HuH-7.5 (cell line): ENCODE data around the gene ATP6V1C2.

ENCODE experiments used
- DNase-seq: peaks from one replicate; pipeline ENCODE4 v3.0.0; 2011; ENCODE audit warnings: low spot score

Gene ATP6V1C2, protein sequence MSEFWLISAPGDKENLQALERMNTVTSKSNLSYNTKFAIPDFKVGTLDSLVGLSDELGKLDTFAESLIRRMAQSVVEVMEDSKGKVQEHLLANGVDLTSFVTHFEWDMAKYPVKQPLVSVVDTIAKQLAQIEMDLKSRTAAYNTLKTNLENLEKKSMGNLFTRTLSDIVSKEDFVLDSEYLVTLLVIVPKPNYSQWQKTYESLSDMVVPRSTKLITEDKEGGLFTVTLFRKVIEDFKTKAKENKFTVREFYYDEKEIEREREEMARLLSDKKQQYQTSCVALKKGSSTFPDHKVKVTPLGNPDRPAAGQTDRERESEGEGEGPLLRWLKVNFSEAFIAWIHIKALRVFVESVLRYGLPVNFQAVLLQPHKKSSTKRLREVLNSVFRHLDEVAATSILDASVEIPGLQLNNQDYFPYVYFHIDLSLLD

DNA sequence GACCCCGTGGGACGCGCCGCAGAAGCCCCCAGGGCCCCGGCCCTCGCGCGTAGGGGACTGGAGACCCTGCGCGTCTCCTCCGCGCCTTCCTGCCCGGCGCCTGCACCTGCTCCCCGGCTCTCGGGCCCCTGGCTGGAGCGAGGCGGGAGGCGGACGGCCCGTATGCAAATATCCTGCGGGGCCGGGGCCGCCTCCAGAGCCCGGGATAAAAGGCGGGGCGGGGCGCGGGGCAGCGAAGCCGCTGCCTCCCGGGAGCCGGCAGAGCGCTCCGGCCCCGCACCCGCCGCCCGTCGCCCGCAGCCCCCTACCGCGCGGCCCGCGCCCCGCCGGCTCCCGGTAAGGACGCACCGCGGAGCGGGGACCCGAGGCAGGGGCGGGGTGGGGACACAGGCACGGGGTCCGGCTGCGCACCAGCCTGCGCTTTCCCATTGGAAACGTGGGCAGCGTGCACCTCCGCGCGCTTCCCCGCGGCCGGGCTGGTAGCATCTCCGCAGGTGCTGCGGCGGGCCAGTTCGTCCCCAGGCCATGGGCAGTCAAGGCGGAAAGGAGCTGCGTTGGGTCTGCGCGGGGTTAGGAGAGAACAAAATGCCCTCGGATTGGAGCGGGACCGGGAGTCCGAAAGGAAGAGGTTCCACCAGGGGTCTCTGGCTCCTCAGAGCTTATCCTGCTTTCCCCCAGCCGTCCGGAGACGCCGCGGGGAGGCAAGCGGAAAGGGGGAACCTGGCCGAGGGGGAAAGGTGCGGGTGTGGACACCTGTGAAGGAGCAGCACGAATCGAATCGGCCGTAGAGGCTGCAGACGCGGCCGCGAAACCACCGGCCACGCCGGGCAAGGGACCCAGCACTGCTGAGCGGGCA, at the start of gene ATP6V1C2:
Gene ATP6V1C2 (plus strand): TSS at position 235 of the 856 bp plus-strand sequence. CDS start 1,220 bp downstream, outside the sequence.
- DNase-seq = peak; percentile 57

DNA sequence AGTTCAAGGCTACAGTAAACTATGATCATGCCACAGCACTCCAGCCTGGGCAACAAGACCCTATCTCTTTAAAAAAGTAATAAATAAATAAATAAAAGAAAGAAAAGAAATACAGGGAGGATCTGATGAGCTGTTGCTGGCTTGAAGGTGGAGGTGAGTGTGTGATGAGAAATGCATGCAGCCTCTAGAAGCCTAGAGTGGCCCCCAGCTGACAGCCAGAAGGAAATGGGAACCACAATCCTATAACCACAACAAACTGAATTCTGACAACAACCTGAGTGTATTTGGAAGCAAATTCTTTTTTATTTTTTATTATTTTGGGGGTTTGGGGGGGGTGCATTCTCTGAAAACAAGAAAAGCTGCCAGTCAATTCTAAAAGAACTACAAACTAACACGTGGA, 46.3 kb upstream of the ATP6V1C2 start:
- no peak for DNase-seq

DNA sequence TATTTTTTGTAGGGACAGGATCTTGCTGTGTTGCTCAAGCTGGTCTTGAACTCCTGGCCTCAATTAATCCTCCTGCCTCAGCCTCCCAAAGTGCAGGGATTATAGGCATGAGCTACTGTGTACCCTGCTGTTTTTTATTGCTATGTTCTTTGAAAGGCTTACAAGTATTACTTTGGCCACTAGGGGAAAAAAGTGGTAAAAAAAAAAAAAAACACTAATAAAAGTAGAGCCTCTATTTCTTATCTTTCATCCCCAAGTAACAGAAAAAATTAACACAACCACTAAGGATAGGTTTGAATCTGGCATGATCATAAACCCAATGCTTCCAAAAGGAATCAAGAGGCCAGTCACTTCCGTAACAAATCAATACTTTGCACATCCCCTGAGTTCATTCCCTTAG, 43.2 kb upstream of the ATP6V1C2 start:
- DNase-seq = no peak

DNA sequence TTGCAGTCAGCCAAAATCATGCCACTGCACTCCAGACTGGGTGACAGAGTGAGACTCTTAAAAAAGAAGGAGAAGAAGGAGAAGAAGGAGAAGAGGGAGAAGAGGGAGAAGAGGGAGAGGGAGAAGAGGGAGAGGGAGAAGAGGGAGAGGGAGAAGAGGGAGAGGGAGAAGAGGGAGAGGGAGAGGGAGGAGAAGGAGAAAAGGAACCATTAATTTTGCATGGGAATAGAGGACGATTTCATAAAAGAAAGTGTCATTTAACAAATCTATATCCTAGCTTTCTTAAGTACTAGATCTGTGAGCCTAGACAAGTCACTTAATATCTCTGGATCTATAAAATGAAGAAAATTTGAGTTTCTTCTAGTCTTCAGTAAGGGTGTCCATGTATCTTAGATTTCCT, 41.2 kb upstream of the ATP6V1C2 start:
- DNase-seq = no peak

DNA sequence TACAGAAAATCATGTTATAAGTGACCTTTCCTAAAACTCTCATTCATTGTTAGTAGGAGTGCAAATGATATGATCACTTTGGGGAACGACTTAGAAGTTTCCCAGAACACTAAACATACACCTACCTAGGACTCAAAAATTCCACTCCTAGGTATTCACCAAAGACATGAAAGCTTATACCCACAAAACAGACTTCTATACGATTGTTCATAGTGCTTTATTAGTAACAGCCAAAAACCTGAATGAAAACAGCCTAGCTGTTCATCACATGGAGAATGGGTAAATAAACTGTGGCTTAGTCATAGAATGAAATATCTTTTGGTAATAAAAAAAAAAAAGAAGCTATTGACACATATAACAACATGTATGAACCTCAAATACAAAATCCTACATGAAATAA, 40.5 kb upstream of the ATP6V1C2 start:
- DNase-seq = no peak

DNA sequence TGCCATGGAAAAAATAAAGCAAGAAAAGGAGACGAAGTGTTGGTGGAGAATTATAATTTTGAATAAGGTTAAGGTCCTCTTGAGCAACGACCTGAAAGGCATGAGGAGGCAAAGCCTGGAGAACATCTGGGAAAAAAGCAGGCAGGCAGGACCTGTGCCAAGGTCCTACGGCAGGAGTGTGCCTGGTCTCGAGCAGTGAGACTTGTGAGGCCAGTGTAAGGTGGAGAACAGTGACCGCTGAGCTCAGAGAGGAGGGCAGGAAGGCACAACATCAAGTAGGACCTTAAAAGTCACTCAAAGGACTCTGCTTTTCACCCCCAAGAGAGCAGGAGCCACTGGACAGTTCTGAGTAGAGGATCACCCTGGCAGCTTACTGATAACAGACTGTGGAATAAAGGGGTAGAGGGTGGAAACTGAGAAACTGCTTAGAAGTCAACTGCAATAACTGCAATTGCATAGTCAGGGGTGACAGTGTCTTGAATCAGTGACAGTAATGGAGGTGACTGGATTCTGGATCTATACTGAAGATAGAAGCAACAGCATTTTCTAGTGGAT, 35.2 kb upstream of the ATP6V1C2 start:
- no peak for DNase-seq

DNA sequence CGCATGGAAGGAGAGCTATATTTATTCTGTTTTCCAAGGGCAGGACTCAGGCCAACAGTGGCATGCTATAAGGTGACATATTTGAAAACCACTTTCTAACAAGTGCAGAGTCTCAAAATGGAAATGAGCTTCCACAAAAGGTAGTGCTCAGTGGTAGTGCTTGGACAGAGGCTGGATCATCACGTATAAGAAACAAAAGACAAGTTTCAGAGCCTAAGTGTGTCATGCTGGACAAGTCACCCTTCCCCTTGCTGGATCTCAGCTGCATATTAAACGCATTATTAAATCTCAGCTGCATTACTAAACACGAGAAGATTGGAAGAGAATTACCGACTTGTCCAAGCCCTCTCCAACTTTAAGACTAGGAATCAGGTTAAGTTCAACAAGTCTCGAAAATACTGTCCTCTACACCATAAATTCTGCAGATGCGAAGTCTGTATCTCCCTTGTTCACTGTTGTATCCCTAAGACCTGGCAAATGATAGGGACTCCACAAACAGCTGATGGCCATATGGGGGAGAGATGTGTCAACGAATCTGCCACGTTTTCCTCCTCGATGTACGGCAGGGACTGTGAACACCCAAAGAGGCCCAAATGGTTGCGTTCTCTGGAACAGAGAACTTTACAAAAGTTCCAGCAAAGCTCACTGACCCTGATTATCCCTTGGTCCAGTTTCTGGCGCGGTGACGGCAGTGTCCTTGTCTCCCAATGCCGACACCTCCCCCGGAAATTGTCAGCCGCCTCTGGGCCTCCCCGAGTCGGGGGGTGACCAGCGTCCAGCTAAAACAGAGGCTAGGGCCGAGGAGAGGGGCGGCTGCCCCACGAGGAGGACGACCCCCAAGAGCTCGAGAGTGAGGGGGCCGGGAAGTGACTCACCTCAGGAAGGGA, 32.3 kb upstream of the ATP6V1C2 start:
- DNase-seq = no peak

DNA sequence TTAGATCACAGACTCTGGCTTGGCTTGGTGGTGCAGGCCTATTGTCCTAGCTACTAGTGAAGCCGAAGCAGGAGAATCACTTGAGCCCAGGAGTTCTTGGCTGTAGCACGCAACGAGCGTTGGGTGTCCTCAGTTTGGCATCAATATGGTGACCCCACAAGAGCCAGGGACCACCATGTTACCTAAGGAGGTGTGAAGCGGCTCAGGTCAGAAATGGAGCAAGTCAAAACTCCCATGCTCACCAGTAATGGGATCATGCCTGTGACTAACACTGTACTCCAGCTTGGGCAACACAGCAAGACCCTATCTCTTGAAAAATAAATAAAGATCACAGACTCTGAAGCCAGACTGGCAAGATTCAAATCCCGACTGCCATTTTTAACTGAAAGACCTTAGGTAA, 29.9 kb upstream of the ATP6V1C2 start:
- DNase-seq = no peak

DNA sequence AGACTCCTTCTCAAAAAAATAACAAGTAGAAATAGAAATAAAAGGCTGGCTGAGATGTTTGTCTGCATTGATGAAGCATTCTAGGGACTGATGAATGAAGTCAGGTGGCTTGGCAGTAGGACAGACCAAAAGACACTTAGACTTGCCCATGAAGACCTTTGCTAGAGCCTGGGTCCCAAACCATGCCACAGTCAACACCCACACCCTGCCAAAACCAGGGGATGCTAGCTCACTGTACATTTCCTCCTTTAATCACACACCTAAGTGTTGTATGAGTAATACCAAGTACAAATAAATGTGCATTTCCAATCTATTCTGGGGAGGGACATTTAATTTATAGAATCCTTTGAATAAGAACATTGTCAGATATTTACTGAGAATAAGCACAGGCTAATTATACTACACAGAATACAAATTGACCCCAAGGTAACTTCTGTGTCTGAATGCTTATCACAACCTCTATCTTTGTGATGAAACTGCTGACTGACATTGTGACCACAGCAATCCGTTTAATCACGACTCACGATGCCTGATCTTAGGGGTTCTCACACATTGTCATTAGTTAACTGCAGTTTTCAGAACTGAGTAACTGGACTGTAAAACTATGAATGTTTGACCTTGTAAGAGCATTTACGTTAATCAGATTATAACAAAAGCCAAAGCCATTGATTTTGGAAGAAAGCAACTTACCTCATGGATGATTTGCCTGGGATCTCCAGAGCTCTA, 21.2 kb upstream of the ATP6V1C2 start:
- no peak for DNase-seq

DNA sequence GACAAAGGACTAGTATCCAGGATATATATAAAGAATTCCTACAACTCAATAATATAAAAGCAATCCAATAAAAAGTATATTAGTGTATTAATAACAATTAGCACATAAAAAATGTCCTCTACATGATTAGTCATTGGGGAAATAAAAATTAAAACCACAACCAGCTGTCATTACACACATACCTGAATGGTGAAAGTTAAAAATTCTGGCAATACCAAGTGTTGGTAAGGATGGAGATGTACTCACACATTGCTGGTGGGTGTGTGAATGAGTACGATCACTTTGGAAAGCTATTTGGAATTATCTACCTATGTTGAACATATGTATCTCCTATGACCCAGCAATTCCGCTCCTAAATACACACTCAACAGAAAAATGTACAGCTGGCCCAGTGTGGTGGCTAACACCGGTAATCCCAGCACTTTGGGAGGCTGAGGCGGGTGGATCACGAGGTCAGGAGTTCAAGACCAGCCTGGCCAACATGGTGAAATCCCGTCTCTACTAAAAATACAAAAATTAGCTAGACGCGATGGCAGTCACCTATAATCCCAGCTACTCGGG, 17.3 kb upstream of the ATP6V1C2 start:
- DNase-seq = no peak

DNA sequence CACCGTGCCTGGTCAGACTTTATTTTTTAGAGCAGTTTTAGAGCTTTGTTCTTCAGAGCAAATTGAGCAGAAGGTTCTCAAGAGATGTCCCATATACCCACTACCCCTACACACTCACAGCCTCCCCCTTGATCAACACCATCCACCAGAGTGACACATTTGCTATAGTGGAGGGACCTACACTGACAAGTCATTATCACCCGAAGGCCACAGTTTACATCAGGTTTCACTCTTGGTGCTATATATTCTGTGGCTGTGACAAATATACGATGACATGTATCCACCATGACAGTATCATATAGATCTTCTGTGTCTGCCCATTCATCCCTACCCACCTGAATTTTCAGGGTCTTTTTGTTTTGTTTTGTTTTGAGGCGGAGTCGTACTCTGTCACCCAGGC, 15.4 kb upstream of the ATP6V1C2 start:
- no peak for DNase-seq

DNA sequence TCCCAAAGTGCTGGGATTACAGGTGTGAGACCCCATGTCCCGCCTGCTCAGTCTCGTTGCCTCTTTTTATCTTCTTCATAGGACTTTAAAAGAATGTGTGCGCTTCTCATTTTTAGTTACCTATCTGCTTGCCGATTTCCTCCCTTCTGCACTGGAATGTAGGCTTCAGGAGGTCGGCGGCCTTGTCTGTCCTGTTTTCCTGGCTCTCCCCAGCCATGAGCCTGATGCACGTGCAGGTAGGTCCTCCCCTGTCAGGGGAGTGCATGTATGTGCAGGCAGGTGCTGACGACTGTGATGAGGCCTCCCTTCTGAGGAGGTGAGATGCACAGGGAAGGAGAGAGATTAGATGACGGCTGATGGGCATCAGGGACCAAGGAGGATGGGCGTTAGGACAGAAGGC, 13.6 kb upstream of the ATP6V1C2 start:
- no peak for DNase-seq

DNA sequence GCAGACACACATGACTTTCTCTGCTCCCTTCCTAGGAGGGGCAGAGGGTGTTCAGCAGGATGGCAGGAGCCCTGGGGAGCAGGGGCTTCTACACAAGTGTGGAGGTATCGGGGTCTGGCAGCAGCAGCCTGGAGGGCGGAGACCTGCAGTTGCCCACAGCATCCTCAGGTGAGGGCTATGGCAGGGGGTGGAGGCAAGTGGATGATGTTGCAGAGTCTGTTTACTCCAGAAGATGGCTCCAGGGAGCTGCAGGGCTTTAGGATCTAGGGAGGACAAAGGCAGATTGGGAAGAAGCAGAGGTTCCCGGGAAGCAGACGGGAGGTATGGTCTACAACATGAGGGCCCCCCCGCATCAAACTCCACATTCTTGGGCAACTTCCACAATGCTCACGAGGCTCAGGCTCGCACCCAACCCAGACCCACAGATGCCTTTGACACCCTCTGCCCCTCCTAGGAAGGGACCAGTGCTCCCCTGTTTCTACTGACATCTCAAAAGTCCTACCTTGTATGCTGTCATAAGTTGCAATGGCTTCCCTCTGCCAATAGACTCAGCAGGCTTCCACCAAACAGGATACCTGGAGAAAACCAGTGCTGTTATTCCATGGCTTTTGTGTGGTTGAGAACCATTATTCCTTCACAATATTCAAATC, 12.0 kb upstream of the ATP6V1C2 start:
- peak; percentile 41 for DNase-seq

DNA sequence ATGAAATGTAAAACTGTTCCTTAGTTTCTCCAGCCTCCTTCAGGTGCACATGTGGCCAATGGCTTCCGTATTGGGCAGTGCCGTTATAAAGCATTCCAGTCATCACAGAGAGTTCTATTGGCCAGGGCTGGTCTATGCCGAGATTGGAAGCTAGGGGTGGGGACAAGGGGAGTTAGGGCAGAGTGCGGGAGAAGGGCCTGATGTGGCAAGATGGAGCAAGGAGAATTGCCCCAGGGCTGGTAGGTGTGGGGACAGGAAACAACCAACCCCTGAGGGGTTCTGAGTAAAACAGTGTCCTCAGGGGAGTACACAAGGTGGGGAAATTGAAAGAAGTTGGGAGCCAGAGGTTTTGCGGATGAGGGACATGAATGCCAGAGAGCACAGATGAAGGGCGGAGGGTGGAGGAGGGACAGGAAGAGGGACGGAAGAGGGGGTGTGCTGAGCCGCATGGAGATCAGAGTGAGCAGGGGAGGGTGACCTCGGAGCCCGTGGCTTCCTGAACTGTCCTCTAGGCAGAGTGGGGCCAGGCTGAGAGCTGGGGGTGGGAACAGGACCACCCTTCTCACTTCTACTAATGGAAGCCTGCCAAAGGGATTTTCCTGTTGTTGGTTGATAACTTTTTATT, 9.1 kb upstream of the ATP6V1C2 start:
- no peak for DNase-seq

DNA sequence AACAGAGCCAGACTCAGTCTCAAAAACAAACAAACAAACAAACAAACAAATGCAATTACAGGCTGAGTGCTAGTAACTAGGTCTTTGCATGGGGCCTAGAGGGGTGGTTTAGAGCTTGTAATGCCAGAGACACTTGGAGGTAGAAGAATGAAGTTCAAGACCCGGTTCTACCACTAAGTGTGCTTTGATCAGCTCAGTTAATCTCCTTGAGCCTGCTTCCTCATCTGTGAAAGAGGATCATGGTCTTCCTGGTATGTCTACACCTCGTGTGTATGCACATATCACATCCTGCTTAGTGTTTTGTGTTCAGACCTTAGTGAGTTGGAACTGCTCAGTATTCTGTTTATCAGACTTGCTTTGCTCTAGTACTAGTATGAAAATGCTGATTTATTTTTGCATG, 4.8 kb upstream of the ATP6V1C2 start:
- no peak for DNase-seq

DNA sequence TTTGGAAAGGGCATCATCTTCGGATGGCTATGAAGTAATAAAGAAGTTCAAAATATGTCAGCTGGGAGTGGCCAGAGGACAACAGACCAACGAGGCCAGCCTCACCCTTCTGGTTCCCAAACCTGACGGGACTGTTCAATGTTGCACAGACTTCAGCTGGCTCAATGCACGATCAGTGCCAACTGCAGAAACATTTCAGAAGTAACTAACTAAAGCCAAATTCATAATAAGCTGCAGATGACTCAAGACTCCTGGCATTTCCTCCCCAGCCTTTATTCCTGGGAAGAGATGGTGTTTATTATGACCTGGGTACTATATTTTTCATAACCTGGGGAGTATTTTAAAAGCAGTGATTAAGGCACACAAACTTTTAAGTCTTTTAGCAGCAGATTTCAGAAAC, 3.8 kb upstream of the ATP6V1C2 start:
- DNase-seq = no peak

DNA sequence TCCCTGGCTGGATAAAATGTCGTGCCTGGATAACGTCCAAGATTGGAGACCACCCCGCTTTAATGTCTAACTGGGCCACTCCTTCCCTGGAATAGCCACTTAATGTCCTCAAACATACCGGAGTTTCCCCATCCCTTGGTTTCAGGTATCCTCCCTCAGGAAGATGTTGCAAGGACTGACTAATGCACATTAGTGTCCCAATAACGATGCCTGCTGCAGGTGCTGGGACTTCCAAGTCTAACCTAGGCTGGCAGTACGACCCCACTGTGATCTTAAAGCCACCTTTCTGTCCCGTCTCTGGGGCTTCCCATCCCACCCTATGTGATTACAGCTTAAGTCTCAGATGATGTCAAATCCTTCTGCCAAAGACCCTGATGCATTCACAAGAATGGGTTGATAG, 1.1 kb upstream of the ATP6V1C2 start:
- DNase-seq = no peak

DNA sequence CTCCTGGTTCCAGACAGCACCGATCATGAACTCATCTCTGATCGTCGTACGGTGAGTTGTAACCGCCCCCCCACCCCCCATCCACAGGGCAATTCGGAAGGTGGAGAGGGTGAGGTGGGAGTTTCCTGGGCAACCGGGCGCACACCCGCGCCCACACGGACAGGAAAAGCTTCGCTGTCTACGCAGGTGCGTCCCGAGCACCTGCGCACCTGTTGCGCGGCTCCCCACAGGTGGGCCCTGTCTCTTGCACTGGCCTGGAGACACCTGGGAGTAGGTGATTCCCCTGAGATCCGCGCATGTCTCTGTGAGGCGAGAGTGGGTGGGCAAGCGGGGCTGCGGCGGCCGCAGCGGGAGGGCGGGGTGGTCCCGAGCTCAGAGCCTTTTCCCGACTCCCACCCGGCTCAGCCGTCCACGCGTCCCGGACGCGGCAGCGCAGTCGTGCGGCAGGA, 459 bp upstream of the ATP6V1C2 start:
- no peak for DNase-seq

DNA sequence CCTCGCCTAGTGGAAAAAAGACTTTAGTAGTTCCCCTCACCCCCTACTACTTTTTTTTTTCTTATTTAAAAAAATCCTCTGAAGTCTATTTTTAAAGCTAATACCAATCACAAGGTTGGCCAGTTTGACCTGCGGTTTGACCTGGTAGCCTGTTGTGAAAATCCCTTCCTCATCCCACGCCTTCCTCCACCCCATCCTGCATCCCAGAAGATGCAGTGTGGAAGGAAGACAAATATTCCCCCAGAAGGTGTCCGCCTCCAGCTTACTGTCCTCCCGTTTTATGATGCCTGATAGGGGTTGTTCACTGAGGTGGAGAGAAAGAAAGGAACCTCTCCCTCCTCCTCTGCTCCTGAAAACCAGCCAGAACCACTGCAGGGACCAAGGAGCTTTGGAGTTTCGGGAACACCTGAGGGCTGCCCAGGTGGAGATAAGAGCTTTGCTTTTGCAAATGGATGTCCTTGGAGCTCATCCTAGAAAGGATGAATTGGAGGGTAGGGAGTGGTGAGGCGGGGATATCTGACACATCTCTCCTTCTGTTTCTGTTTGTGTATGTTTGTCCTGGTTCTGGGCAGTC, 909 bp downstream of the ATP6V1C2 start:
- no peak for DNase-seq
